ENCODE measurements around the gene FBXO3. TPM values are rescaled to one million over a fixed set of nuclear protein-coding genes. Genes with fewer than 3 reads are reported as not detected.

FBXO3 gene
- total RNA-seq, 1 experiment from 2014 or later, result 27.2 TPM

DNA sequence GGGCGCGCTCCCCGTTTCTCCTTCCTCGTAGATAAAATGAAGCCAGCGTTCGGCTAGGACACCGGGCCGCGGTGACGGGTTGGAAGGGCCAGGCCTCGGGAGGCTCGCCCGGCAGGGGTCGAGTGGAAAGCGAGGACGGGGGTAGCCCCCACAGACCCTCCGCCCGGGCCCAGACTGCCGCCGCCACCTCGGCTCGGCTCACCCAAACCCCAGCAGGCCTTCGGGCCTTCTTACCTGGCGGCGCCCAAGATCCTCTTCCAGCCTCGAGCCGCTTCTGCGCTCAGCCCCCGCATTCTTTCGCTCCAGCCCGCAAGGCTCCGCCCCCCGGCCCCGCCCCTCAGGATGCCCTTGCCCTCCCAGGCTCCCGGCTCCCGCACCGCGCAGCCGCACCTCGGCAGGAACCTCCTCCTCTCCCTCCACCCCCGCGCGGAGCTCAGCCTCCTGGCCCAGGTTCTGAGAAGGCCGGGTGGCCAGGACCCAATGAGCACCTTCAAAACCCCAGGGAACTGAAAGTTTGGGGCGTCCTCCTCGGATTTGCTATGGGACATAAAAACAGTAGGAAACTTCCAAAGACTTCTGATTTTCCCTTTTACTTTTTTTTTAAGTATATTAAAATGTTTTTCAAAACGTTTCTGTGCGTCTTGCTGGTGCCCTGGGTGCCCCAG, 38.0 kb downstream of the FBXO3 start, which contains the start of gene CD59 (continued):
- TF ChIP-seq SIN3A (IDR thresholded peaks at IDR 0.05; ENCODE audit: low read depth) (peak; percentile 67), CBX3 (IDR thresholded peaks at IDR 0.05; ENCODE audit: low read depth) (no peak; the same call in 1 of the 2 replicates), TCF7L2 (IDR thresholded peaks at IDR 0.05; ENCODE audit: borderline replicate concordance, extremely low read depth, insufficient read depth, insufficient read length) (no peak)

DNA sequence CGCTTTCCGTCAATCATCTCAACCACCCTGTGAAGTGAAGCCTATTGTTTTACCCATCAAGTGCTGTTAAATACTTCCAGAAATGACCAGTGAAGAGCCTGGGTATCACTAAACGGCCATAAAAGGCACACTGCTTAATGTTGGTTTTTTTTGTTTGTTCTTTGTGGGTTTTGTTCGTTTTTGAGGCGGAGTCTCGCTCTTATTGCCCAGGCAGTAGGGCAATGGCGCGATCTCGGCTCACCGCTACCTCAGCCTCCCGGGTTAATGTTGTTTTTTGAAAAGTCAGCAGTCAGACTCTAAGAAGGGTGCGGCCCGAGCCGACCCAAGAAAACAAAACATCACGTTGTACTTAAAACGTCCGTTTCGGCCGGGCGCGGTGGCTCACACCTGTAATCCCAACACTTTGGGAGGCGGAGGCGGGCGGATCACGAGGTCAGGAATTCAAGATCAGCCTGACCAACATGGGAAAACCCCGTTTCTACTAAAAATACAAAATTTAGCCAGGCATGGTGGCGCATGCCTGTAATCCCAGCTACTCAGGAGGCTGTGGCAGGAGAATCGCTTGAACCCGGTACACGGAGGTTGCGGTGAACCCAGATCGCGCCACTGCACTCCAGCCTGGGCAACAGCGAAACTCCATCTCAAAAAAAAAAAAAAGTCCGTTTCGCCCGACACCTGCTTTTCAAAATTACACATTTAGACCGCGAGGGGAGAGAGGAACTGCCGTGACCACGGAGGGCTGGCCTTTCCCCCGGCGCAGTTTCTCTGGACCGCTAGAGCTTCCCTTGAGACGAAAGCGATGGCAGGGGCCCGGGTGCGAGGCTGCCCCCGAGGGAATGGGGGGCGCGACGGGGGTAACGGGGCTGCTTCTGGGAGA, 38.8 kb downstream of the FBXO3 start:
- Histone ChIP-seq H3K9me3 (ENCODE audit: control insufficient read depth in 1 of 2, insufficient read depth in 1 of 2, low read depth in 1 of 2, low read length in 2 of 2) (no peaks in the 10 kb centered on the region), H2AFZ (ENCODE audit: low read depth, low read length, poor library complexity, severe bottlenecking) (no peak overlapping the region), H3K4me1 (ENCODE audit: control insufficient read depth in 1 of 2, insufficient read depth in 2 of 2, low read length in 2 of 2) (peaks cover 13 to 28% of the 10 kb centered on the region in 2 experiments), H3K9ac (ENCODE audit: low read length) (peak overlapping the region; percentile 94), H3K36me3 (ENCODE audit: control insufficient read depth in 1 of 2, insufficient read depth in 2 of 2, low read length in 2 of 2) (peaks cover 0 to 5% of the 10 kb centered on the region in 2 experiments; a peak in 1 of 4 replicates), H3K9me2 (ENCODE audit: insufficient read depth) (no peaks in the 10 kb centered on the region), H3K27ac (ENCODE audit: low read depth, low read length) (peak overlapping the region; percentile 71), H3K79me2 (ENCODE audit: insufficient read depth, low read length) (peaks cover 54% of the 10 kb centered on the region), H4K20me1 (ENCODE audit: insufficient read depth) (no peaks in the 10 kb centered on the region), H3K4me3 (replicated peaks in 1 of 2; ENCODE audit: low read depth in 1 of 2, low read length in 2 of 2) (peak overlapping the region; percentile 83 to 88), H3K4me2 (ENCODE audit: low read length) (peak overlapping the region; percentile 79), H3K27me3 (ENCODE audit: insufficient read depth, low read length) (no peaks in the 10 kb centered on the region)
- DNase-seq (ENCODE audit: low read depth, low spot score) (no peak), ATAC-seq (peak; percentile 48)
- CTCF ChIA-PET, result interaction anchor here (1.3 kb wide), 1 partner anchor 45 kb away, joined by 4 read pairs; no protein-coding TSS in a partner anchor
- RAD21 ChIA-PET (ENCODE audit: low non-redundant PET in 1 of 2, low total read pairs in 2 of 2, uncharacterized antibody in 2 of 2, unreplicated experiment in 2 of 2), result no interaction called here
- no peak for TF ChIP-seq FOSL1 (IDR thresholded peaks at IDR 0.05; ENCODE audit: low read depth)
- TF ChIP-seq, protein P1, sequence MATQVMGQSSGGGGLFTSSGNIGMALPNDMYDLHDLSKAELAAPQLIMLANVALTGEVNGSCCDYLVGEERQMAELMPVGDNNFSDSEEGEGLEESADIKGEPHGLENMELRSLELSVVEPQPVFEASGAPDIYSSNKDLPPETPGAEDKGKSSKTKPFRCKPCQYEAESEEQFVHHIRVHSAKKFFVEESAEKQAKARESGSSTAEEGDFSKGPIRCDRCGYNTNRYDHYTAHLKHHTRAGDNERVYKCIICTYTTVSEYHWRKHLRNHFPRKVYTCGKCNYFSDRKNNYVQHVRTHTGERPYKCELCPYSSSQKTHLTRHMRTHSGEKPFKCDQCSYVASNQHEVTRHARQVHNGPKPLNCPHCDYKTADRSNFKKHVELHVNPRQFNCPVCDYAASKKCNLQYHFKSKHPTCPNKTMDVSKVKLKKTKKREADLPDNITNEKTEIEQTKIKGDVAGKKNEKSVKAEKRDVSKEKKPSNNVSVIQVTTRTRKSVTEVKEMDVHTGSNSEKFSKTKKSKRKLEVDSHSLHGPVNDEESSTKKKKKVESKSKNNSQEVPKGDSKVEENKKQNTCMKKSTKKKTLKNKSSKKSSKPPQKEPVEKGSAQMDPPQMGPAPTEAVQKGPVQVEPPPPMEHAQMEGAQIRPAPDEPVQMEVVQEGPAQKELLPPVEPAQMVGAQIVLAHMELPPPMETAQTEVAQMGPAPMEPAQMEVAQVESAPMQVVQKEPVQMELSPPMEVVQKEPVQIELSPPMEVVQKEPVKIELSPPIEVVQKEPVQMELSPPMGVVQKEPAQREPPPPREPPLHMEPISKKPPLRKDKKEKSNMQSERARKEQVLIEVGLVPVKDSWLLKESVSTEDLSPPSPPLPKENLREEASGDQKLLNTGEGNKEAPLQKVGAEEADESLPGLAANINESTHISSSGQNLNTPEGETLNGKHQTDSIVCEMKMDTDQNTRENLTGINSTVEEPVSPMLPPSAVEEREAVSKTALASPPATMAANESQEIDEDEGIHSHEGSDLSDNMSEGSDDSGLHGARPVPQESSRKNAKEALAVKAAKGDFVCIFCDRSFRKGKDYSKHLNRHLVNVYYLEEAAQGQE (IDR thresholded peaks at IDR 0.05; ENCODE audit: low read depth), result no peak
- TF ChIP-seq, protein P2, sequence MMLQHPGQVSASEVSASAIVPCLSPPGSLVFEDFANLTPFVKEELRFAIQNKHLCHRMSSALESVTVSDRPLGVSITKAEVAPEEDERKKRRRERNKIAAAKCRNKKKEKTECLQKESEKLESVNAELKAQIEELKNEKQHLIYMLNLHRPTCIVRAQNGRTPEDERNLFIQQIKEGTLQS (IDR thresholded peaks at IDR 0.05), result no peak
- no peak for TF ChIP-seq EZH2 (IDR thresholded peaks at IDR 0.05)
- TF ChIP-seq, protein P3, sequence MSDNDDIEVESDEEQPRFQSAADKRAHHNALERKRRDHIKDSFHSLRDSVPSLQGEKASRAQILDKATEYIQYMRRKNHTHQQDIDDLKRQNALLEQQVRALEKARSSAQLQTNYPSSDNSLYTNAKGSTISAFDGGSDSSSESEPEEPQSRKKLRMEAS (IDR thresholded peaks at IDR 0.05), result no peak; the same call in 1 of the 2 replicates
- no peak for TF ChIP-seq TCF7L2 (IDR thresholded peaks at IDR 0.05; ENCODE audit: borderline replicate concordance, extremely low read depth, insufficient read depth, insufficient read length)
- no peak for TF ChIP-seq YY1 (IDR thresholded peaks at IDR 0.05; ENCODE audit: extremely low read depth, insufficient replicate concordance, low read depth, low read length)
- TF ChIP-seq POLR2AphosphoS5 (IDR thresholded peaks at IDR 0.05; ENCODE audit: low read depth, low read length), result no peak
- no peak for TF ChIP-seq POLR2A (IDR thresholded peaks at IDR 0.05; ENCODE audit: borderline replicate concordance, extremely low read depth, insufficient read depth, insufficient read length)
- TF ChIP-seq ZNF274 (IDR thresholded peaks at IDR 0.05; ENCODE audit: low read depth, low read length), result no peak
- no peak for TF ChIP-seq SRF (IDR thresholded peaks at IDR 0.05; ENCODE audit: low read depth)
- TF ChIP-seq CBX3 (IDR thresholded peaks at IDR 0.05; ENCODE audit: low read depth), result no peak
- no peak for TF ChIP-seq SP1 (IDR thresholded peaks at IDR 0.05; ENCODE audit: low read depth)
- TF ChIP-seq, protein P4, sequence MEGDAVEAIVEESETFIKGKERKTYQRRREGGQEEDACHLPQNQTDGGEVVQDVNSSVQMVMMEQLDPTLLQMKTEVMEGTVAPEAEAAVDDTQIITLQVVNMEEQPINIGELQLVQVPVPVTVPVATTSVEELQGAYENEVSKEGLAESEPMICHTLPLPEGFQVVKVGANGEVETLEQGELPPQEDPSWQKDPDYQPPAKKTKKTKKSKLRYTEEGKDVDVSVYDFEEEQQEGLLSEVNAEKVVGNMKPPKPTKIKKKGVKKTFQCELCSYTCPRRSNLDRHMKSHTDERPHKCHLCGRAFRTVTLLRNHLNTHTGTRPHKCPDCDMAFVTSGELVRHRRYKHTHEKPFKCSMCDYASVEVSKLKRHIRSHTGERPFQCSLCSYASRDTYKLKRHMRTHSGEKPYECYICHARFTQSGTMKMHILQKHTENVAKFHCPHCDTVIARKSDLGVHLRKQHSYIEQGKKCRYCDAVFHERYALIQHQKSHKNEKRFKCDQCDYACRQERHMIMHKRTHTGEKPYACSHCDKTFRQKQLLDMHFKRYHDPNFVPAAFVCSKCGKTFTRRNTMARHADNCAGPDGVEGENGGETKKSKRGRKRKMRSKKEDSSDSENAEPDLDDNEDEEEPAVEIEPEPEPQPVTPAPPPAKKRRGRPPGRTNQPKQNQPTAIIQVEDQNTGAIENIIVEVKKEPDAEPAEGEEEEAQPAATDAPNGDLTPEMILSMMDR (IDR thresholded peaks at IDR 0.05 in 2 of 3, conservative IDR thresholded peaks at IDR 0.05 in 1 of 3; ENCODE audit: borderline replicate concordance in 1 of 3, insufficient read depth in 1 of 3, low read depth in 2 of 3, low read length in 2 of 3), result no peak
- no peak for TF ChIP-seq EGR1 (IDR thresholded peaks at IDR 0.05; ENCODE audit: low read depth)
- no TSS peak for BruUV-seq (replicated peaks)
- POLR2A ChIA-PET, result interaction anchor here (1.0 to 1.9 kb wide), 6 partner anchors 8 to 51 kb away, joined by 3 to 12 read pairs (median 6); no protein-coding TSS in a partner anchor
- intact Hi-C loops (cut with micrococcal nuclease), result loop anchor here (5.0 kb wide), 1 partner anchor 33 kb away; the partner anchor contains the start of gene C11orf91
